ENCODE data around the gene TK1.
"Not testable (repeated sequence)": the region's sequence is repeated elsewhere in the genome, so short reads cannot be mapped to it uniquely, and the experiment has no call there.

TK1 gene

GRCh38 chr17:78186692-78187595 lies at the start of gene TK1, which contains the start of gene AFMID:
Gene TK1, minus strand, starts transcription at chr17:78187052. Its CDS starts 58 bp downstream, at chr17:78186994.
Gene AFMID, plus strand, starts transcription at chr17:78187362. Its CDS starts 9 bp downstream, at chr17:78187371.
- peak; percentile 99 for DNase-seq (ENCODE audit: low spot score)

GRCh38 chr17:78235885-78236284 lies 49.0 kb upstream of the TK1 start:
- DNase-seq (ENCODE audit: low spot score): no peak

GRCh38 chr17:78235022-78235421 lies 48.2 kb upstream of the TK1 start:
- DNase-seq (ENCODE audit: low spot score): not testable (repeated sequence)

- no peak for DNase-seq (ENCODE audit: low spot score)
These were observed 47.5 kb upstream of the TK1 start for GRCh38 chr17:78234261-78234865.

GRCh38 chr17:78233678-78234077 lies 46.8 kb upstream of the TK1 start:
- DNase-seq (ENCODE audit: low spot score): no peak

- DNase-seq (ENCODE audit: low spot score): no peak
These were observed 46.0 kb upstream of the TK1 start for GRCh38 chr17:78232859-78233173.

- no peak for DNase-seq (ENCODE audit: low spot score)
These were observed 45.4 kb upstream of the TK1 start for GRCh38 chr17:78231991-78232858.

GRCh38 chr17:78230996-78231935 lies 44.4 kb upstream of the TK1 start, which contains the start of gene TMEM235:
Gene TMEM235, plus strand, starts transcription at chr17:78231631. Its CDS starts 393 bp downstream, at chr17:78232024.
- DNase-seq (ENCODE audit: low spot score): no peak

- no peak for DNase-seq (ENCODE audit: low spot score)
These were observed 43.6 kb upstream of the TK1 start for GRCh38 chr17:78230252-78230962.

GRCh38 chr17:78228176-78228575 lies 41.3 kb upstream of the TK1 start:
- DNase-seq (ENCODE audit: low spot score): no peak

- DNase-seq (ENCODE audit: low spot score): no peak
These were observed 40.6 kb upstream of the TK1 start for GRCh38 chr17:78227455-78227916.

GRCh38 chr17:78226759-78227454 lies 40.1 kb upstream of the TK1 start:
- no peak for DNase-seq (ENCODE audit: low spot score)

- DNase-seq (ENCODE audit: low spot score): no peak
These were observed 39.4 kb upstream of the TK1 start for GRCh38 chr17:78226055-78226758.

GRCh38 chr17:78225088-78225865 lies 38.4 kb upstream of the TK1 start:
- no peak for DNase-seq (ENCODE audit: low spot score)

GRCh38 chr17:78224231-78225087 lies 37.6 kb upstream of the TK1 start:
- DNase-seq (ENCODE audit: low spot score): no peak

- DNase-seq (ENCODE audit: low spot score): no peak
These were observed 36.9 kb upstream of the TK1 start for GRCh38 chr17:78223765-78224164.

GRCh38 chr17:78223061-78223460 lies 36.2 kb upstream of the TK1 start:
- no peak for DNase-seq (ENCODE audit: low spot score)
